Umbilical cord (tissue), 2 donors: ENCODE measurements around the gene KCNIP1. TPM values are rescaled to one million over a fixed set of nuclear protein-coding genes. Genes with fewer than 3 reads are reported as not detected.
"Not testable (repeated sequence)": the region's sequence is repeated elsewhere in the genome, so short reads cannot be mapped to it uniquely, and the experiment has no call there.

Experiments
- DNase-seq: peaks from one replicate; pipeline ENCODE4 v3.0.0-alpha.2; 2015; ENCODE audit warnings: low spot score
- total RNA-seq: library from RNA; depleted of rRNA; stranded (reverse); fragments of >200 nt; gene quantifications from one replicate; pipeline ENCODE4 v1.2.3, GENCODE V29; 2014; ENCODE audit warnings: low replicate concordance; ENCODE audit not compliant: insufficient read depth

Gene KCNIP1
- total RNA-seq, 1 donor from 2014 or later = 2.9 TPM

DNA sequence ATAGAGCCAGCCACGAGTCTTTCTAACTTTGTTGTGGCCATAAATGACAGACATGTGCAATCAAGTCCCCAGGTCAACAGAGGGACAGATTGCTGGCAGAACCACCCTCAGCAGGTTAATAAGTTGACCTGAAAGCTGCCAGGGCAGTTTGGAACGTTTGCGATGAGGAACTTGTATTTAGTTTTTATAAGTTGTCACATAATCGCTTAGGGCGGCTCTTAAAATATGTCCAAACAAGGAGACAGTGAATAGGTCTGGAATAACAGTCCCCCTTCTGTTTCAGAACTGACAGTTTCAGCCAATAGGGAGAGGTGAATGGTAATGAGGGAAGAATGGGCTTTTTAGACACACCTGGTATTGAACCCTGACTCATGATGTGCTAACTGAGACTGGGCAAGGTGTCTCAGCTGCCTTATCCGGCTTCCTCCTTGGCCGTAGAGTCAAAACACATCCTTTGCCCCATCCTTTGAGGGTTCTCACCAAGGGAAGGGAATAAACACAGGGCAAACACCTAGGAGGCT is 246.2 kb downstream of the KCNIP1 start:
- DNase-seq = peak; percentile 32

DNA sequence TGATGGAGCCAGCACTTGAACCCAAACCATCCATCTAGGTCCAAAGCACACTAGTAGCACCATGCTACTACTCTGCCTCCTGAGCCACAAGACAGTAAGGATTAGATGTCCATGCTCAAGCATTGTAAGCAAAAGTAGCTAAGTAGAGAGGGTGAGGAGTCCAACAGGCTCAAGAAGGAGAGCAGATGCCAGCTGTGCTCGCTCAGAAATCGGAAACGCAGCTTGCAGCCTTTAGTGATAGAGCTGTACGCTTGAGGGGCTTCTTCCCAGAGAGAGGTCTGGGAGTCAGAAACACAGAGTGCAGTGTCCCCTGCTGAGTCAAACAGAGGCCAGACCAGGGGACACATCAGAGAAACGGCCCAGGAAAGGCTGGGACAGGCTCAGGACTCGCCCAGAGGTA is 247.0 kb downstream of the KCNIP1 start:
- DNase-seq = no peak

DNA sequence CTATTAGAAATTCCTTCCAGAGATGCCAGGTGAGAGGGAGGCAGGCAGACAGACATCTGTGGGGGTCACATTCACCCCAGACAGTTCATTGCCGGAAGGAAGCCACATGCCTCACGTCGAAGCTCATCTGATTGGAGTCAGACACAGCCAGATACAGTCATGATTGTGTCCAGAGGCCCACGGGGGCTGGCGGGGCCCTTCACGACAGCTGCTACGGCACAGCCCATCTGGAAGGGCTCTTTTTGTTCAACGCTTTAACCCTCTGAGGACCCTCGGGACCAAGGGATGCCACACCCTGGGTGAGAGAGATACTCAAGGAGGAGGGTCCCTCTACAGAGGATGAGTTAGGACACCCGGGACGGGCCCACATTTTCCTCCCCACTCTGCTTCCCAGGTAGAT is 247.8 kb downstream of the KCNIP1 start:
- DNase-seq = peak; percentile 66

DNA sequence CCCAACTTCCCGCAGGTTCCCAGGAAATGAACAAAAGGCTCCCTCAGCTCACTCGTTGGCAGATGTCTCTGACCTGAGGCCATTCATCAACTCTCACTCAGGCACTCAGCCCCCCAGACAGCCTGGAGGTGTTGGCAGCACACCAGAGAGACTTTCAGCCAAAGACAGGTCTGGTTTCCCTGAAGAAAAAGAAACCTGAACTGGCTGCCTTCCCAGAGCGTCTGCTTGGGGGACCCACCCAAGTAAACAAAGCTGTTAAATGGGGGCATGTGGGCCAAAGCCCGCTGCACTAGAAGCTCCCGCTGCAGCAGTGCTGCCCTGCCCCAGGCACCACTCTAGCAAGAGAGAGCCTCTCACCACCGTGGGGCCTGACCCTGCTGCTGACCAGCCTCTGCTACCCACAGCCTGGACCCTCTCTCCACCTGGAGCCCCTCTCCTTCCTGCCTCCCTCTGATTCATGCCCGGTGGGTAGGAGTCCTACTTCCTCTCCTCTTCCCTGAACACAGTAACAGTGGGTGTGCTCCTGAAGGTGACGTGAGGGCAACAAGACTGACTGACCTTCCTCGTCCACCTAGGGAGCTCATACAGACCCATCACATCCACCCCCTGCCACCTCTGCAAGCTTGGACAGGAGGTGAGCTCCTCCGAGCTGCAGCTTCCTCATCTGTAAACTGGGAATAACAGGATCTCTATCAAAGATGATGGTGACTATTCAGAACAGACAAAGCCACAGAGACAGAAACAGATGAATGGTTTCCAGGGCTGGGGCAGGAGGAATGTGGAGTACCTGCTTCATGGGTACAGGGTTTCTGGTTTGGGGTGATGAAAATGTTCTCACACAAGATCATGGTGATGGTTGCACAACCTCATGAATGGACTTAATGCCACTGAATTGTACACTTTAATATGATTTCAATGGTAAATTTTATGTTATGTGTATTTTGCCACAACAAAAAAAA is 248.7 kb downstream of the KCNIP1 start:
- peak; percentile 73 for DNase-seq

DNA sequence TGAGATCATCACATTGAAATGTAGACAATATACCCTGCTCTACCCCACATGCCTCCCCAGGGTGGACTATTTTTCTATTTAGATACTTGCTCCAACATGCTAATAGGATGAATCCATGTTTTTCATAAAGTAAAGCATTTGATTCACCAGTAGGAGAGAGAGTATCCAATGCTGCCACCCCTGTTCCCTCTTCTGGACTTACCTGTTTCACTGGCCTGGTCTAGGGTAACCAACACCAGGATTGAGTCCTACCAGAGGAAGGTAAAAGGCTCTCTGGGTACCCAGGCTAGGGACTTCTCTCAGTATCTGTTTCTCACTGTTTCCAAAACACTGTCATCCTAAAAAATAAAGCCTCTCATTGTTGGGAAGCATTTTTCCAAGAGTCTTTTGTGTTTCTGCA is 249.5 kb downstream of the KCNIP1 start:
- DNase-seq = no peak

DNA sequence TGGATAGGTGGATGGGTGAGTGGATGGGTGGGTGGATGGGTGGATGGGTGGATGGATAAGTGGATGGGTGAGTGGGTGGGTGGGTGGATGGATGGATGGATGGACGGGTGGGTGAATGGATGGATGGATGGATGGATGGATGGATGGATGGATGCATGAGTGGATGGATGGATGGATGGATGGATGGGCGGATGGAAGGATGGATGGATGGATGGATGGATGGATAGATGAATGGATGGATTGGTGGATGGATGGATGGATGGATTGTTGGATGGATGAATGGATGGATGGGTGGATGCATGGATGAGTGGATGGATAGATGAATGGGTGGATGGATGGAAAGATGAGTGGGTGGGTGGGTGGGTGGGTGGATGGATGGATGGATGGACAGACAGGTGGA is 250.7 kb downstream of the KCNIP1 start:
- not testable (repeated sequence) for DNase-seq

DNA sequence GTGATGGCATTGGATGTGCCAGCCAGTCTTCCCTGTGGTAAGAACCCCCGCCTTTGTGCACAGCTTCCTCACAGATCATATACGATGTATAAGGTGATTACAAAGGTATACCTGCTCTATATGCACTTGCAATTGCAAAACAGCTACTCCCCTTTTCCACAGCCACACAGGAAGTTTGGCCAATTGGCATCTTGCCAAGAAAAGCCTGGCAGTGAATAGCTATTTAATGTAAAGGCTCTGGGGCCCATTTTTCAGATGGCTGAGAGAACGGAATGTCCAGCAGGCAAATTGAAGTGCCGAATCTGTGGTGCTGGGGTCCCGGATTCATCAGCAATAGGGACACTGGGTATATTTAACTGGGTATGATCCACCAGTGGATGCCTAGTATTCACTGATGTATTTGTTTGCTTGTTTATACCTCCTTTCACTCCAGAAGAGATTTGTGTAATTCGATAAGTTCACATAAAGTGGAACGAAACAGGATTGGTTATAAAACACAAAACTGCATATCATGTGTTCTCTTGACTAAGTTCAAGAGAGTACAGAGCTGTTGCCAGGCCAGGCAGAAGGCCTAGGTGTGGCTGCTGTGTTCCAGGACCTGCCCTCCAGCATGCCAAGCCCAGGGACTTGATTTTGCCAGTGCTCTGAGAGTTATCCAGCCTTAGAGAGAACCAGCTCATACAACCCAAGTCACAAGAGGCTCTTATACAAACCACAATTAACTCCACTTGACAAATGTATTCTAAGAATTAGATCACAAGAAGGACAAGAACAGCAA is 252.0 kb downstream of the KCNIP1 start:
- DNase-seq = no peak

DNA sequence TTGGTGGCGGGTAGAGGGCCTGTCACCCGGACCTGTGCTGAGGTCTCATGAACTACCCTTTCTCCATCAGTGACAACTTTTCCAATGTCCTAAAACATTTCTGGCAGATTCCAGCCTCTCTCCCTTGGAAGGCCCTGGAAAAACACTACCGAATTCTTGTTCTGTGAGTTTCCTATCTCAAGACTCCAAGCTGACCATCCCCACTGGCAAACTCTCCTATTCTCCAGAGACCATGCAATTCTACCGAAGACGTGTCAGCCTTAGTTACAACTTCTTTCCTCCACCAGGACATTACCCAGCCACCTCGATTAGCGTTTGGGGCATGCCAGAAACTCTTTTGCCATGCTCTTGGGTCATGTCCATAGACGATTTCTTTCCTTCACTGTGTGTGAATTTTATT is 252.9 kb downstream of the KCNIP1 start:
- no peak for DNase-seq

DNA sequence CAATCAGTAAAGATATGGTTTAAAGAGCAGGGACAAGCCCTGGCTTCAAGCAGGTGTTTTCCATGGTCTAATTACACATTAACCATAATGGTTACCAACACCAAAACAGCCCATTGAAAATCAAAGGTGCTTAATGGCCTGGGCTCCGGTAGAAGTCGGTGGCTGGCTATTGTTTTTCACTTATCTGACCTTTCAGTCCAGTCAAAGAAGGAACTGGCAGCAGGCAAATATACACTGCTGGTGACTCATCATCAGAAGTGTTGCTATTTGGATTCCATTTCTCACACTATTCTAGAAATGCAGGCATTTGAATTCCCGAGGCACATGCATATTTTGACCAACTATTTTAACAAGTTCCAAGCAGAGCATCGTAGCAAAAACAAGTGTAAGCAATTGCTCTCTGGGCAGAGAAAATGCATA is 253.4 kb downstream of the KCNIP1 start:
- peak; percentile 32 for DNase-seq

DNA sequence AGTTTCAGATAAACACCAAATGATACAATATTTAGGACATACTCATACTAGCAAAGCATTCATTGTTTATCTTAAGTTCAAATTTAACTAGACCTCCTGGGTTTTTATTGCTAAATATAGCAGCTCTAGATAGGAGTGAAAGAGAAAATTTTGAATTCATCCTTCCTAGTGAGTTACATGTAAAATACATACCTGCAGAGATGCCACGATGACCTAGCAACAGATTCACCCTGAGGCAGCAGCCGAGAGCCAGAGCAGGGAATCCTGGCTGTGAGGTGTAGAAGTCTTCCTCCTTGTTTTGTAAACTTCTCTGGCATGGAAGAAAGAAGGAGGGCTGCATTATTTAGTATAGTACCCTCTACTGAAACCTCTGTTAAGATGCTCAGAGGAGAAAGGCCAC is 253.8 kb downstream of the KCNIP1 start:
- no peak for DNase-seq

DNA sequence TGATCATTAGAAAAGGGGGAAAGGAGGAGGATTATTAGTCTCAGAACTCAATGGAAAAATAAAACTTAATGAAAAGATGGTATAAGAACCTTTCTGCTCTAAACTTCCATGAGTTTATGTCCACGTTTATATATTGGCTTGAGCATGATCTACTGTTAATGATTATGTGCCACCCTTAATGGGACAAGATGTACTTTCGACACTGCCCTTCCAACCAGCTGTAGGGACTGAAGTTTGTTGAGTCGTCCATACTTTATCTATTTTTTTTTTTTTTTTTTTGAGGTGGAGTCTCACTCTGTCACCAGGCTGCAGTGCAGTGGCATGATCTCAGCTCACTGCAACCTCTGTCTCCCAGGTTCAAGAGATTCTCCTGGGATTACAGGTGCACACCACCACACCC is 254.7 kb downstream of the KCNIP1 start:
- DNase-seq = no peak

DNA sequence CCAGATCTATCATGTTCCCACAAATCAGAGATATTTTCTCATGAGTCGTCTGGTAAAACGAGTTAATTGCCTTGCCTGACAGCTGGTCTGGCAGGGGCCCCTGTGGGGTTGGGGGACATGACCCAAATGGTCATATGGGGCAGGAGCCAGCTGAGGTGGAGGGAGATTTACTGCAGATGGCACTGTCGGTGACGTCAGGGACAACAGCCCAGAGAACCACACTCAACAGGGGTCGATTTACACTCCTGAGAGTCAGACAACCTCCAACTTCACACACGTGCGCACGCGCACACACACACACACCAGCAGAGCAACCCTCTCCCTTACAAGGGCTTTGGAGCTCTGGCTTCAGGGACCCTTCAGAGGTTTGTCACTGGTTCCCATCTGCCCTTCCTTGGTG is 256.3 kb downstream of the KCNIP1 start:
- no peak for DNase-seq

DNA sequence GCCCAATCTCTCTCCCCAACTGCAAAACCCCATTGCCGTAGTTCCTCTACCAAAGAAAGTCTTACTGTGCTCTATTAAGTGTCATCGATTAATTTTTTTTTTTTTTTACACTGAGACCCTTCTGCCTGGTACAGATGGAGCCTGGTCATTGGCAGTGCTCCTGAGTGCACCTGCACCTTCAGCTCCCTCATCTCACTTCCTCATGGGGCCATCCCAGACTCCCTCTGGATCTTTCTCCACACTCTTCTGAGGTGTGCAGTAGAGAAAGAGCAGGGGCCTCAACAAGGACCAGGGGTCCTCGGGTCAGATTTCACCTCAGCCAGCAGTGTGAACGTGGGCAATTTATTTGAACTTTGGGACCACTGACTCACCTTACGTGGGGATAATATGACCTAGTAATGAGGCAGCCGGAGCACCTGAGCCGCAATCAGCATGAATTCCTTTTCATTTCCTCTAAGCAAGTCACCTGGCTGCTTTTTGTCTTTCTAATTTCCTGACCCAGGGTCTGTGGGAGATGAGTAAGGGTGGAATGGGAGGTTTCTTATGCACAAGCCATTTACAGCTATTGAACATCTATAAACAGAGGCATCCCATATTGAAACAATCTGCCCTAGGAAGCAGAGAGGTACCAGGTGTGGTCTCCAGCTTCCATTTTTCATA is 257.4 kb downstream of the KCNIP1 start:
- no peak for DNase-seq

DNA sequence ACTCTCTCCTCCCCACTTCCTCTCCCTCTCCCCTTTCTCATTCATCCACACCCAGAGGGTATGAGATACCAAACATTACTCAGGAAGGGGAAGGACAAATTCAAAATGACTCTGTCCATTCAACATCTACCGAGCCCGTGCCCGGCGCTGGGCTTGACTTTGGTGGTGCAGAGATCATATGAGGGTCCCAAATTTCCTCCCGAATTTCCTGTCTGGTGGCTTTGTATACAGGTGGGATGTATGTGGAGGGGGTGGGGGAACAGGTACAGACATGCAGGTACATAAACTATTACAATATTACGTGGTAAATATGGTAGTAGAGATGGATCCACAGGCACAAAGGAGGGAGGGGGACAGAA is 257.9 kb downstream of the KCNIP1 start:
- DNase-seq = no peak

DNA sequence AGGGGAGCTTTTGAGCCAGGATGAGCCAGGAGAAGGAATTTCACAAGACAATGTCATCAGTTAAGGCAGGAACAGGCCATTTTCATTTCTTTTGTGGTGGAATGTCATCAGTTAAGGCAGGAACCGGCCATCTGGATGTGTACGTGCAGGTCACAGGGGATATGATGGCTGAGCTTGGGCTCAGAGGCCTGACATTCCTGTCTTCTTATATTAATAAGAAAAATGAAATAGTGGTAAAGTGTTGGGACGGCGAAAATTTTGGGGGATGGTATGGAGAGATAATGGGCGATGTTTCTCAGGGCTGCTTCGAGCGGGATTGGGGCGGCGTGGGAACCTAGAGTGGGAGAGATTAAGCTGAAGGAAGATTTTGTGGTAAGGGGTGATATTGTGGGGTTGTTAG is 258.5 kb downstream of the KCNIP1 start:
- not testable (repeated sequence) for DNase-seq

DNA sequence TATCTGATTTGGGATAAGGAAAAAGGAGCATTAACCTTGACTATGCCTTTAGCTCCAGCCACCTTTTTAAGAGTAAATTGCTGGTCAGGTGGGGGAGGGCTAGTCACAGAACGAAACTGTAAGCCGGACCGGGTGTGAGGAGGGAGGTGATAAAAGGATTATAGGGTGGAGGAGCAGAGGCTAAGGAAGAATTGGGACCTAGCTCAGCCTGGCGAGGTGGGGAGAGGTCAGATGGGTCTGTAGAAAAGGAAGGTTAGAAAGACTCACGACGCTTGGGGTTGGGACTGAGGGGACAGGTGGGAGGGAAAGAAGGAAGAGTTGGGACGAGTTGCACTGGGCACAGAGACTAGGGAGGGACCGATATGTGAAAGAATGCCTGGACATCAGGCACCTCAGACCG is 262.0 kb downstream of the KCNIP1 start:
- DNase-seq = not testable (repeated sequence)

DNA sequence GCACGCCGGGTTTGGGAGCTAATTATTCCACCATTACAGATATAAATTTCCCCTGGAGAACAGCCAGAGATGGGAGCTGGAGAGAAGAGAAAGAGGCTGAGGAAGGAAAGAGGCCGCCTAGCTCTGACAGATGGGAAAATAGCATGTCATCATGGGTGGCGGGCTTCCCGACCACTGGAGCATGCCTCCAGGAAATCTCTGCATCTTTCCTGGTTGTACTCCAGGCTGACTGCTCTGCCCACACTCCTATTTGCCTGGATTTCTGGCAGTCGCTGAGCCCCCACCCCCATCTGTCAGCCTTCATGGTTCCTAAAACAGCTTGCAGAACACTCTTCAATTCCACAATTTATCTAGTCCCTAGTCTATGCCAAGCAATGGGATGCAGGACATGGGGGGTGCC is 265.4 kb downstream of the KCNIP1 start:
- no peak for DNase-seq

DNA sequence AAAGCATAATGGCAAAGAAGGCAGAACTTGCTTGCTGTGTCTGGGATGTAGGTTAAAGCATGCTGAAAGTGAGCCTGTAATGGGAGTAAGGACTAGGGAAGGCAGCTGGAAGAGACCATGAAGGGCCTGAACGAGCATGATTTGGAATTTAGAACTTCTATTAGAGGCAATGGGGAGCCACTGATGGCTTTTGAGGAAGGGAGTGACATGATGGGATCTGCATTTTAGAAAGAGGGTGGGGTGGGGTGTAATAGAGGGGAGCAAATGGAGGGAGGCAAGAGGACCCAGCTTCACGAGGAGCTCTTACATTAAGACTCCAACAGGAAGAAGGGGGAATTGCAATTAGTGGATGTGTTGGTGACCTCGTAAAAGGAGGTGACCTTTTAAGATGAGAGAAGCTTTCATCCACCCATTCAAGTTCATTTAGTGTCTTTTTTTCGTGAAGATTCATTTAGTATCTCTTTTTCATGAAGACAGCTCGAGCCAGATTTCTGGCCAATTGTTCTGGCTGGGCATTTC is 266.1 kb downstream of the KCNIP1 start:
- DNase-seq = no peak

DNA sequence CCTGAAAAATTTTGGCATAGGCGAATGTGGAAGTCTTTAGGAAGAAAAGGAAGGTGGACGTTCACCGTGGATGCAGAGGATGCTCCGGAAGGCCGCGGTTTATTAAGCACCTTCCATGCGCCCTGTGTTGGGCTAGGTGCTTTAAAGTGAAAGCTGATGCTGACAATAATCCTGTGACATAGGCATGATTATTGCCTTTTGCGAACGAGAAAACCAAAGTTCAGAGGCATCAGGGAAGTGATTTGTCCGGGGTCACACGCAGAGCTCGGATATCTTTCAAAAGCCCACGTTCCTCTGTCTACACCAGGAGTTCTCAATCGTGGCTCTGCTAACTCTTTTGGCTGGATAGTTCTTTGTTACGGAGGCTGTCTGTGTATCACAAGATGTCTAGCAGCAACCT is 267.7 kb downstream of the KCNIP1 start:
- no peak for DNase-seq

DNA sequence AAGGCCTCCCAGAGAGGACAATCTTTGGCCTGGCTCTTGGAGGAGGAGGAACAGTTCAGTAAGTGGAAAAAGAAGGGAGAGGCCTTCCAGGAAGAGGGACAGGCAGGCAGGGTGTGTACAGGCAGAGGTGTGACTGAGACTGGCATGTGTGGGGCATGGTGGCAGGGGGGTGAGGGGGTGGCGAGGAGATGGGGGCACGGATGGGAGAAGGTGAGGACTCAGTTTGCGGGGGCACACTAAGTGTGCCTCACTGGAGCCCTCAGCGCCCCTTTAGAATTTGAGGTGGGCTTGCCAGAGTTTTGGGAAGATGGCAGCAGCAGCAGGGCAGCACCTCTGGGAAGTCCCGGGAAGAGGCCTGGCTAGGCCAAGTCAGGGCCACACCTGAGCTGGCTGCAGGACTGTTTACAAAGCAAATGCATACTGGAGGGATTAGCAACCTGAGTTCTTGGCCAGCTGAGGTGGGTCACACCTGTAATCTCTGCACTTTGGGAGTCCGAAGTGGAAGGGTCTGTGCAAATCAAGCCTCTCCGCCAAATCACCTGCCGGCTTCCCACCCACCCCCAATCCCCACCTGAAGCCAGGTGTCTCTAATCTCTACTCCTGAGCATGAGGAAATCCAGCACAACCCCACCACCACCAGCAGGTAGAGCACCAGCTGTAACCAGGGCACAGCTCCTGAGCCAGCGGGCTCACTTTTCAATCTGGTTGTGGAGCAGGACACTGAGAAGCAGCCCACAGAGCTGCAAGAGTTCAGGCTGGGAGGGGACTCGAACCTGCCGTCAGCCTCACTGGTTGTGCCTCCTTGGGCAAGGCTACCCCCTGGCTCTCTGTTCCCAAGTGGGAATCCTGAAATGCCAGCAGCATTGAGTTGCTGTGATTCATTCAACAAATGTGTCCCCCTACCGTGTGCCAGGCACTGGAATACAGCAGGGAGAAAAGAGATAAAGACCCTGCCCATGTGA is 269.5 kb downstream of the KCNIP1 start:
- no peak for DNase-seq

DNA sequence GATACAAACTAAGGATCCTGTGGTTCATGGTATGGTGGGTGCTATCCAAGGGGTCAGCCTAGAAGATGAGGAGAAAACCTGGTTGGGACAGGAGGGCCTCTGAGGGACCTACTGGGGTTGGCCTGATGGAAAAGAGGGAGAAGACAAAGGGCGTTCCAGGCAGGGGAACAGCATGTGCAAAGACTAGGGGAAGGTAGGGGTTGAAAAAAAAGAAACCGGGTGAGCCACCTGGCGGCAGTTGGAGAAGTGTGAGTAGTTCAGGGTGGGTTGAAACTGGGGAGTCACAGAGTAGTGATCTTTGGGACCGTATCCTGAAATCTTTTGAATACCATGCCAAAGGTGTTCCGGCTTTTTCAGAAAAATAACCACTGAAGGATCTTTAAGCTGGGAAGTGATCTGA is 271.0 kb downstream of the KCNIP1 start:
- no peak for DNase-seq
